GM19023 (cell line): ENCODE measurements around the gene ALPI.
"Not testable (repeated sequence)": the region's sequence is repeated elsewhere in the genome, so short reads cannot be mapped to it uniquely, and the experiment has no call there.

Experiments
- ATAC-seq: cut with Tn5 transposase; IDR thresholded peaks from one replicate; pipeline ENCODE4 v1.9.1; 2021; ENCODE audit warnings: mild to moderate bottlenecking, moderate library complexity; ENCODE audit not compliant: unreplicated experiment

The ALPI gene

GRCh38 chr2:232420463-232421188 is 35.3 kb upstream of the ALPI start:
- ATAC-seq, result no peak

- no peak for ATAC-seq
Measured at GRCh38 chr2:232421189-232421785, 34.7 kb upstream of the ALPI start.

- no peak for ATAC-seq
Measured at GRCh38 chr2:232422051-232422450, 33.9 kb upstream of the ALPI start.

- not testable (repeated sequence) for ATAC-seq
Measured at GRCh38 chr2:232422996-232423395, 33.0 kb upstream of the ALPI start.

GRCh38 chr2:232423407-232423806 is 32.5 kb upstream of the ALPI start:
- ATAC-seq, result not testable (repeated sequence)

GRCh38 chr2:232431705-232432590 is 24.0 kb upstream of the ALPI start:
- no peak for ATAC-seq

- no peak for ATAC-seq
Measured at GRCh38 chr2:232432598-232433184, 23.3 kb upstream of the ALPI start.

- not testable (repeated sequence) for ATAC-seq
Measured at GRCh38 chr2:232433622-232434021, 22.3 kb upstream of the ALPI start.

- no peak for ATAC-seq
Measured at GRCh38 chr2:232434091-232434490, 21.9 kb upstream of the ALPI start.

GRCh38 chr2:232434563-232435374 is 21.2 kb upstream of the ALPI start:
- ATAC-seq, result no peak

- ATAC-seq, result no peak
Measured at GRCh38 chr2:232435375-232435648, 20.6 kb upstream of the ALPI start.

GRCh38 chr2:232435805-232436204 is 20.1 kb upstream of the ALPI start:
- ATAC-seq, result no peak

- ATAC-seq, result no peak
Measured at GRCh38 chr2:232436381-232437194, 19.4 kb upstream of the ALPI start.

- ATAC-seq, result no peak
Measured at GRCh38 chr2:232437195-232437571, 18.8 kb upstream of the ALPI start.

- no peak for ATAC-seq
Measured at GRCh38 chr2:232438091-232438490, 17.9 kb upstream of the ALPI start.

- no peak for ATAC-seq
Measured at GRCh38 chr2:232438951-232439757, 16.8 kb upstream of the ALPI start.

- no peak for ATAC-seq
Measured at GRCh38 chr2:232439758-232440135, 16.2 kb upstream of the ALPI start.

GRCh38 chr2:232440220-232441018 is 15.5 kb upstream of the ALPI start:
- ATAC-seq, result not testable (repeated sequence)
